NB4 (cell line): Measurements from ENCODE around the gene RBPJ.

Experiments used
- CTCF ChIP-seq: IDR thresholded peaks from one replicate; pipeline ENCODE4 v1.5.1; 2012; ENCODE audit warnings: low read depth, low read length
- MYC ChIP-seq: IDR thresholded peaks from 2 replicates; pipeline ENCODE4 v1.6.1; 2011; ENCODE audit warnings: low read depth, low read length
- POLR2A ChIP-seq: IDR thresholded peaks from 2 replicates; pipeline ENCODE4 v1.6.1; 2011; ENCODE audit warnings: mild to moderate bottlenecking; ENCODE audit not compliant: insufficient read length; ENCODE audit errors: extremely low read depth

DNA sequence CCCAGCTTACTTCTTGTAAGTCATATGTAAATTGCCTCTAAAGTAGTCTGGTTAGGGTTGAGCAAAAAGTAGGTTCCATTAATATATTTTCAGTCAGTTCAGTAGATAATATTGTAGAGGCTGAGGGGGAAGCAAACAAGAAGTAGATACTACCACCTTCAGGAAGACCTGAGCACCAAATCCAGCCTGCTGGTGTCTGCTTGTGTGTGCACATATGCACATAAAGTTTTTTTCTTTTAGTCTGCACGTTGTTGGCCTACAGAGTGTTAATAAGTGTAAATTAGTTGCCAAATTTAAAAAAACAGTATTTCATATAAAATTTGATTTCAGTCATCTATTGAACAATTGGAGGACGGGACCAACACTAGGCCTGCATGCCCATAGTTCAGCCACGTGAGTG lies 92.8 kb downstream of the RBPJ start:
- TF ChIP-seq CTCF (no peak), POLR2A (no peak), MYC (no peak)
